COLO668 (cell line): Measurements from ENCODE around the gene PRDM16.

Source experiments
- DNase-seq: peaks from one replicate; lab custom pipeline; 2025; ENCODE audit not compliant: unreplicated experiment; lab: John Stamatoyannopoulos, UW

Gene PRDM16

GRCh38 chr1:3363756-3364155 is 294.8 kb downstream of the PRDM16 start:
- DNase-seq = no peak

- DNase-seq = no peak
Observed at GRCh38 chr1:3364551-3364950, 295.5 kb downstream of the PRDM16 start.

- DNase-seq = no peak
Observed at GRCh38 chr1:3364983-3365382, 296.0 kb downstream of the PRDM16 start.

GRCh38 chr1:3365523-3366125 is 296.6 kb downstream of the PRDM16 start:
- DNase-seq = no peak

- DNase-seq = no peak
Observed at GRCh38 chr1:3366126-3367051, 297.4 kb downstream of the PRDM16 start.

GRCh38 chr1:3367376-3367775 is 298.4 kb downstream of the PRDM16 start:
- no peak for DNase-seq

- DNase-seq = no peak
Observed at GRCh38 chr1:3368059-3368458, 299.1 kb downstream of the PRDM16 start.

GRCh38 chr1:3368711-3369445 is 299.9 kb downstream of the PRDM16 start:
- DNase-seq = no peak

GRCh38 chr1:3369446-3370076 is 300.6 kb downstream of the PRDM16 start:
- no peak for DNase-seq

GRCh38 chr1:3370856-3371703 is 302.1 kb downstream of the PRDM16 start:
- DNase-seq = no peak

GRCh38 chr1:3372317-3372716 is 303.3 kb downstream of the PRDM16 start:
- DNase-seq = no peak

- no peak for DNase-seq
Observed at GRCh38 chr1:3373175-3373574, 304.2 kb downstream of the PRDM16 start.

GRCh38 chr1:3373700-3374405 is 304.9 kb downstream of the PRDM16 start:
- no peak for DNase-seq

- no peak for DNase-seq
Observed at GRCh38 chr1:3375245-3375644, 306.2 kb downstream of the PRDM16 start.

GRCh38 chr1:3377166-3377565 is 308.2 kb downstream of the PRDM16 start:
- no peak for DNase-seq

- DNase-seq = no peak
Observed at GRCh38 chr1:3377604-3378279, 308.7 kb downstream of the PRDM16 start.

GRCh38 chr1:3378411-3379208 is 309.6 kb downstream of the PRDM16 start:
- no peak for DNase-seq

GRCh38 chr1:3379934-3380333 is 310.9 kb downstream of the PRDM16 start:
- no peak for DNase-seq
